Central memory CD8-positive, alpha-beta T cell (primary cell): ENCODE results near the gene HIP1.
"Not testable (repeated sequence)": the region's sequence is repeated elsewhere in the genome, so short reads cannot be mapped to it uniquely, and the experiment has no call there.

Experiments
- ATAC-seq: fragments of 150-1000 bp; cut with Tn5 transposase; replicated peaks from 2 replicates; pipeline ENCODE4 v1.10.0; 2022; ENCODE audit warnings: mild to moderate bottlenecking, moderate FRiP score, moderate number of reproducible peaks; ENCODE audit not compliant: poor library complexity, severe bottlenecking; ENCODE audit errors: extremely low read depth
- DNase-seq, 2 donors: peaks; one replicate each; pipeline ENCODE4 v3.0.0; 2021; ENCODE audit warnings: low spot score in 2 of 2
- H3K27ac Mint-ChIP-seq: one replicate; pipeline ENCODE4 v1.8.0; 2022; ENCODE audit warnings: low read depth, mild to moderate bottlenecking, moderate library complexity, mixed read lengths
- H3K27me3 Mint-ChIP-seq: one replicate; pipeline ENCODE4 v1.8.0; 2022; ENCODE audit warnings: mixed read lengths
- H3K36me3 Mint-ChIP-seq: one replicate; pipeline ENCODE4 v1.8.0; 2022; ENCODE audit warnings: mild to moderate bottlenecking, moderate library complexity, mixed read lengths; ENCODE audit not compliant: insufficient read depth
- H3K4me1 Mint-ChIP-seq: one replicate; pipeline ENCODE4 v1.8.0; 2022; ENCODE audit warnings: mixed read lengths
- H3K4me3 Mint-ChIP-seq: one replicate; pipeline ENCODE4 v1.8.0; 2022; ENCODE audit warnings: mild to moderate bottlenecking, moderate library complexity, mixed read lengths
- H3K9me3 Mint-ChIP-seq: one replicate; pipeline ENCODE4 v1.8.0; 2022; ENCODE audit warnings: mixed read lengths

Gene HIP1

GRCh38 chr7:75734586-75735458 is 3.9 kb downstream of the HIP1 start:
- Mint-ChIP-seq H3K9me3 (no peaks in the 10 kb centered on the region), H3K4me1 (peaks cover 35% of the 10 kb centered on the region), H3K4me3 (no peak overlapping the region), H3K27me3 (no peaks in the 10 kb centered on the region), H3K36me3 (peaks cover 7% of the 10 kb centered on the region), H3K27ac (no peak overlapping the region)
- no peak for ATAC-seq
- DNase-seq: no peak

GRCh38 chr7:75732764-75733630 is 5.7 kb downstream of the HIP1 start:
- Mint-ChIP-seq H3K27ac (no peak overlapping the region), H3K4me3 (no peak overlapping the region), H3K4me1 (peaks cover 39% of the 10 kb centered on the region), H3K36me3 (peaks cover 5% of the 10 kb centered on the region), H3K9me3 (no peaks in the 10 kb centered on the region), H3K27me3 (no peaks in the 10 kb centered on the region)
- DNase-seq (no peak), ATAC-seq (no peak)

- no peak for DNase-seq
- Mint-ChIP-seq H3K9me3 (no peaks in the 10 kb centered on the region), H3K27me3 (no peaks in the 10 kb centered on the region), H3K36me3 (peaks cover 5% of the 10 kb centered on the region), H3K4me1 (peaks cover 41% of the 10 kb centered on the region), H3K4me3 (no peak overlapping the region), H3K27ac (no peak overlapping the region)
- ATAC-seq: no peak
Measured at GRCh38 chr7:75732016-75732521, 6.7 kb downstream of the HIP1 start.

- peaks cover 34% of the 10 kb centered on the region for H3K4me1 Mint-ChIP-seq
- DNase-seq (peak in 1 of 2 donors; percentile 22), ATAC-seq (no peak)
- H3K27ac Mint-ChIP-seq: peak overlapping the region; percentile 84
- H3K27me3 Mint-ChIP-seq: no peaks in the 10 kb centered on the region
- peaks cover 5% of the 10 kb centered on the region for H3K36me3 Mint-ChIP-seq
- H3K4me3 Mint-ChIP-seq: peak overlapping the region; percentile 75
- H3K9me3 Mint-ChIP-seq: no peaks in the 10 kb centered on the region
Measured at GRCh38 chr7:75729851-75730274, 8.9 kb downstream of the HIP1 start.

- peaks cover 29% of the 10 kb centered on the region for H3K4me1 Mint-ChIP-seq
- DNase-seq (peak in 1 of 2 donors; percentile 79), ATAC-seq (peak; percentile 95)
- H3K36me3 Mint-ChIP-seq: peaks cover 3% of the 10 kb centered on the region
- H3K9me3 Mint-ChIP-seq: no peaks in the 10 kb centered on the region
- peak overlapping the region; percentile 63 for H3K4me3 Mint-ChIP-seq
- no peaks in the 10 kb centered on the region for H3K27me3 Mint-ChIP-seq
- H3K27ac Mint-ChIP-seq: peak overlapping the region; percentile 84
Measured at GRCh38 chr7:75727881-75728593, 10.7 kb downstream of the HIP1 start.

GRCh38 chr7:75727351-75727750 is 11.4 kb downstream of the HIP1 start:
- not testable (repeated sequence) for H3K27me3 Mint-ChIP-seq, ATAC-seq, DNase-seq, H3K9me3 Mint-ChIP-seq, H3K36me3 Mint-ChIP-seq
- Mint-ChIP-seq H3K4me3 (peak overlapping the region; percentile 63), H3K27ac (peak overlapping the region; percentile 84), H3K4me1 (peaks cover 29% of the 10 kb centered on the region)

- Mint-ChIP-seq H3K4me3 (no peak overlapping the region), H3K4me1 (peaks cover 24% of the 10 kb centered on the region), H3K36me3 (peaks cover 3% of the 10 kb centered on the region), H3K9me3 (no peaks in the 10 kb centered on the region), H3K27ac (no peak overlapping the region), H3K27me3 (no peaks in the 10 kb centered on the region)
- ATAC-seq: no peak
- no peak for DNase-seq
Measured at GRCh38 chr7:75725306-75725705, 13.4 kb downstream of the HIP1 start.

GRCh38 chr7:75723444-75723843 is 15.3 kb downstream of the HIP1 start:
- H3K4me1 Mint-ChIP-seq: peaks cover 8% of the 10 kb centered on the region
- no peaks in the 10 kb centered on the region for H3K36me3 Mint-ChIP-seq
- DNase-seq: no peak
- no peaks in the 10 kb centered on the region for H3K27me3 Mint-ChIP-seq
- no peak overlapping the region for H3K4me3 Mint-ChIP-seq
- no peaks in the 10 kb centered on the region for H3K9me3 Mint-ChIP-seq
- H3K27ac Mint-ChIP-seq: no peak overlapping the region
- no peak for ATAC-seq

GRCh38 chr7:75722373-75722772 is 16.4 kb downstream of the HIP1 start:
- ATAC-seq (no peak), DNase-seq (no peak)
- Mint-ChIP-seq H3K9me3 (no peaks in the 10 kb centered on the region), H3K27me3 (no peaks in the 10 kb centered on the region), H3K36me3 (no peaks in the 10 kb centered on the region), H3K4me1 (no peaks in the 10 kb centered on the region), H3K27ac (no peak overlapping the region), H3K4me3 (no peak overlapping the region)

- not testable (repeated sequence) for H3K4me1 Mint-ChIP-seq, ATAC-seq, H3K36me3 Mint-ChIP-seq, H3K27me3 Mint-ChIP-seq, H3K27ac Mint-ChIP-seq, H3K9me3 Mint-ChIP-seq, H3K4me3 Mint-ChIP-seq, DNase-seq
Measured at GRCh38 chr7:75721922-75722321, 16.8 kb downstream of the HIP1 start.

GRCh38 chr7:75721426-75721825 is 17.3 kb downstream of the HIP1 start:
- H3K27ac Mint-ChIP-seq: no peak overlapping the region
- no peaks in the 10 kb centered on the region for H3K4me1 Mint-ChIP-seq

GRCh38 chr7:75719626-75720025 is 19.1 kb downstream of the HIP1 start:
- Mint-ChIP-seq H3K36me3 (peaks cover 1% of the 10 kb centered on the region), H3K4me1 (peaks cover 6% of the 10 kb centered on the region)

More at GRCh38 chr7:75721426-75721825, 17.3 kb downstream of the HIP1 start:
- ATAC-seq (no peak), DNase-seq (no peak)
- Mint-ChIP-seq H3K36me3 (peaks cover 1% of the 10 kb centered on the region), H3K27me3 (no peaks in the 10 kb centered on the region), H3K4me3 (no peak overlapping the region), H3K9me3 (no peaks in the 10 kb centered on the region)

More at GRCh38 chr7:75719626-75720025, 19.1 kb downstream of the HIP1 start:
- no peaks in the 10 kb centered on the region for H3K27me3 Mint-ChIP-seq
- no peak overlapping the region for H3K27ac Mint-ChIP-seq
- DNase-seq (no peak), ATAC-seq (no peak)
- H3K9me3 Mint-ChIP-seq: no peaks in the 10 kb centered on the region
- H3K4me3 Mint-ChIP-seq: no peak overlapping the region
